ENCODE measurements around the gene ERC1. TPM values are rescaled to one million over a fixed set of nuclear protein-coding genes. Genes with fewer than 3 reads are reported as not detected.

ERC1 gene
- total and polyA plus RNA-seq, 7 donors = 5.4 to 97.8 (median 34.6) TPM

GRCh38 chr12:1297206-1297605, 306.2 kb downstream of the ERC1 start:
- Histone ChIP-seq H3K27ac (no peak overlapping the region), H3K36me3 (peaks cover 0 to 4% (median 0%) of the 10 kb centered on the region in 4 donors), H3K4me3 (no peak overlapping the region), H3K27me3 (no peaks in the 10 kb centered on the region), H3K9me3 (no peaks in the 10 kb centered on the region), H3K4me1 (peaks cover 0 to 3% (median 0%) of the 10 kb centered on the region in 4 donors)
- DNase-seq = no peak
- WGBS, 2 donors = 94 to 96% methylated on average over 3 of the region's 3 CpGs
- TF ChIP-seq CTCF (IDR thresholded peaks at IDR 0.05) (no peak), EP300 (IDR thresholded peaks at IDR 0.05) (no peak), POLR2A (IDR thresholded peaks at IDR 0.05) (no peak), POLR2AphosphoS5 (IDR thresholded peaks at IDR 0.05) (no peak)
- intact Hi-C loops (cut with DNase I) = no loop called here

GRCh38 chr12:1297639-1298175, 306.7 kb downstream of the ERC1 start:
- Histone ChIP-seq H3K27ac (no peak overlapping the region), H3K9me3 (no peaks in the 10 kb centered on the region), H3K27me3 (no peaks in the 10 kb centered on the region), H3K36me3 (peaks cover 0 to 4% (median 0%) of the 10 kb centered on the region in 4 donors), H3K4me1 (no peaks in the 10 kb centered on the region), H3K4me3 (no peak overlapping the region)
- no peak for DNase-seq
- WGBS, 2 donors = 98 to 99% methylated on average over 4 of the region's 4 CpGs
- TF ChIP-seq POLR2AphosphoS5 (IDR thresholded peaks at IDR 0.05) (no peak), EP300 (IDR thresholded peaks at IDR 0.05) (no peak), POLR2A (IDR thresholded peaks at IDR 0.05) (no peak), CTCF (IDR thresholded peaks at IDR 0.05) (no peak)
- intact Hi-C loops (cut with DNase I) = no loop called here

GRCh38 chr12:1300460-1300859, 309.4 kb downstream of the ERC1 start:
- Histone ChIP-seq H3K27me3 (no peaks in the 10 kb centered on the region), H3K4me1 (peaks cover 0 to 7% (median 0%) of the 10 kb centered on the region in 4 donors), H3K9me3 (no peaks in the 10 kb centered on the region), H3K36me3 (no peaks in the 10 kb centered on the region), H3K27ac (no peak overlapping the region), H3K4me3 (no peak overlapping the region)
- no peak for DNase-seq
- 93 to 99% methylated on average over 2 of the region's 2 CpGs for WGBS, 2 donors
- intact Hi-C loops (cut with DNase I) = no loop called here
- TF ChIP-seq CTCF (IDR thresholded peaks at IDR 0.05) = no peak
- TF ChIP-seq POLR2AphosphoS5 (IDR thresholded peaks at IDR 0.05) = no peak
- TF ChIP-seq EP300 (IDR thresholded peaks at IDR 0.05) = no peak
- no peak for TF ChIP-seq POLR2A (IDR thresholded peaks at IDR 0.05)

- no peak for DNase-seq
- WGBS, 2 donors = 66 to 86% methylated on average over 7 of the region's 7 CpGs
- peaks cover 0 to 11% (median 6%) of the 10 kb centered on the region in 4 donors for H3K4me1 ChIP-seq
- no peak overlapping the region for H3K27ac ChIP-seq
- no peaks in the 10 kb centered on the region for H3K9me3 ChIP-seq
- no peaks in the 10 kb centered on the region for H3K36me3 ChIP-seq
- no peak overlapping the region for H3K4me3 ChIP-seq
- no peaks in the 10 kb centered on the region for H3K27me3 ChIP-seq
- intact Hi-C loops (cut with DNase I) = no loop called here
- TF ChIP-seq POLR2A (IDR thresholded peaks at IDR 0.05) = no peak
- TF ChIP-seq EP300 (IDR thresholded peaks at IDR 0.05) = no peak
- no peak for TF ChIP-seq POLR2AphosphoS5 (IDR thresholded peaks at IDR 0.05)
- no peak for TF ChIP-seq CTCF (IDR thresholded peaks at IDR 0.05)
Measured at GRCh38 chr12:1302201-1302870, 311.3 kb downstream of the ERC1 start.
